PFSK-1 (cell line): ENCODE data around the gene RNASE8.

ENCODE experiments used
- FOXP2 ChIP-seq: optimal IDR thresholded peaks from 2 replicates; pipeline ENCODE3; 2011; ENCODE audit warnings: borderline replicate concordance, control low read depth, inconsistent platforms; ENCODE audit not compliant: insufficient read depth; ENCODE audit errors: extremely low read length, extremely low read depth
- POLR2AphosphoS5 ChIP-seq: IDR thresholded peaks from 2 replicates; pipeline ENCODE4 v1.6.1; 2012; ENCODE audit warnings: low read depth, mild to moderate bottlenecking, control low read depth, low read length, moderate library complexity
- SIN3A ChIP-seq: IDR thresholded peaks from 2 replicates; pipeline ENCODE4 v1.6.1; 2012; ENCODE audit warnings: mild to moderate bottlenecking, low read length, moderate library complexity, borderline replicate concordance; ENCODE audit not compliant: insufficient read depth
- TAF1 ChIP-seq: IDR thresholded peaks from 2 replicates; pipeline ENCODE4 v1.6.1; 2012; ENCODE audit warnings: low read length, control low read depth, borderline replicate concordance; ENCODE audit not compliant: insufficient read depth
- TF ChIP-seq, protein P1 (sequence below), 2 experiments: IDR thresholded peaks; 2 replicates each; pipeline versions ENCODE4 v1.6.1 to v1.8.0; 2011 to 2012; ENCODE audit warnings: low read depth in 2 of 2, low read length in 2 of 2, control low read depth in 1 of 2, inconsistent platforms in 1 of 2, mild to moderate bottlenecking in 1 of 2, moderate library complexity in 1 of 2; ENCODE audit not compliant: insufficient read depth in 1 of 2

The RNASE8 gene

DNA sequence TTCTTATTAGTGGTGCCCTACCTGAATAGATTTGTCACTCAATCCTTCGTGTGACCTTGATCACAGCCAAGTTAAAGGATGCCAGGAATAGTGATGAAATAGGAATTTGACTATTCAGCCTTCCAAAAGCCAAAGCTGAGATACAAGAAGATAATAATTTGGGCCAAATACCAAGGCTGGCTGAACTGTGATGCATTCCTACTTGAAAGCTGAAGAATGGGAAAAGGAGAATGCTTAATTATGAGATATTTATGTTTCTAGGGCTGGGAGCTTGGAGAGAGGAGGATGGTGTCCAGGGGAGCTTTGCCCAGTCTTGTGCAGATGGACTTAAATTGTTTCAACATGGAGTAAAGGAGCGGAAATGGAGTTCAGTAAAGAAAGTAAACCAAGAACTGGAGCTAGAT is 10.2 kb upstream of the RNASE8 start:
- TF ChIP-seq POLR2AphosphoS5 (no peak), FOXP2 (no peak), TAF1 (no peak), SIN3A (no peak)
- TF ChIP-seq, protein P1, sequence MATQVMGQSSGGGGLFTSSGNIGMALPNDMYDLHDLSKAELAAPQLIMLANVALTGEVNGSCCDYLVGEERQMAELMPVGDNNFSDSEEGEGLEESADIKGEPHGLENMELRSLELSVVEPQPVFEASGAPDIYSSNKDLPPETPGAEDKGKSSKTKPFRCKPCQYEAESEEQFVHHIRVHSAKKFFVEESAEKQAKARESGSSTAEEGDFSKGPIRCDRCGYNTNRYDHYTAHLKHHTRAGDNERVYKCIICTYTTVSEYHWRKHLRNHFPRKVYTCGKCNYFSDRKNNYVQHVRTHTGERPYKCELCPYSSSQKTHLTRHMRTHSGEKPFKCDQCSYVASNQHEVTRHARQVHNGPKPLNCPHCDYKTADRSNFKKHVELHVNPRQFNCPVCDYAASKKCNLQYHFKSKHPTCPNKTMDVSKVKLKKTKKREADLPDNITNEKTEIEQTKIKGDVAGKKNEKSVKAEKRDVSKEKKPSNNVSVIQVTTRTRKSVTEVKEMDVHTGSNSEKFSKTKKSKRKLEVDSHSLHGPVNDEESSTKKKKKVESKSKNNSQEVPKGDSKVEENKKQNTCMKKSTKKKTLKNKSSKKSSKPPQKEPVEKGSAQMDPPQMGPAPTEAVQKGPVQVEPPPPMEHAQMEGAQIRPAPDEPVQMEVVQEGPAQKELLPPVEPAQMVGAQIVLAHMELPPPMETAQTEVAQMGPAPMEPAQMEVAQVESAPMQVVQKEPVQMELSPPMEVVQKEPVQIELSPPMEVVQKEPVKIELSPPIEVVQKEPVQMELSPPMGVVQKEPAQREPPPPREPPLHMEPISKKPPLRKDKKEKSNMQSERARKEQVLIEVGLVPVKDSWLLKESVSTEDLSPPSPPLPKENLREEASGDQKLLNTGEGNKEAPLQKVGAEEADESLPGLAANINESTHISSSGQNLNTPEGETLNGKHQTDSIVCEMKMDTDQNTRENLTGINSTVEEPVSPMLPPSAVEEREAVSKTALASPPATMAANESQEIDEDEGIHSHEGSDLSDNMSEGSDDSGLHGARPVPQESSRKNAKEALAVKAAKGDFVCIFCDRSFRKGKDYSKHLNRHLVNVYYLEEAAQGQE (IDR thresholded peaks at IDR 0.05; ENCODE audit: insufficient read depth in 1 of 2, low read depth in 2 of 2, low read length in 2 of 2) = no peak

DNA sequence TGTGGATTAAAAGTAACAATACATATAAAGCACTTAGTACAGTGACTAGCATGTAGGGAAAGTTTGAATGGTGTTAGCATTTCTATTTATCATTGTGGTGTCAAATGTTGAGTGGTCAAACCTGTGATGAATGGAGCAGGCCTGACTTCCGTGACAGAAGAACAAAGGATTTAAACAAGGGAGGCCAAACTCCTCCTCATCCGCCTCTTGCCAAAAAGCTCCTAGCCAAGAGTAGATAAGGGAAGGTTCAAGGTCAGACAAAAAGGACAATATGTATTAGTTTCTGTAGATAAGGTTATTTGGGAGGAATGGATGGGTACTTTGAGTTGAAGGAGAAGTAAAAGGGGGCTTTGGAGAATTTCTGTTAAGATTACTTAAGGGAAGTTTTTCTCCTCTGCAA is 9.0 kb upstream of the RNASE8 start:
- no peak for TF ChIP-seq FOXP2
- no peak for TF ChIP-seq TAF1
- no peak for TF ChIP-seq POLR2AphosphoS5
- TF ChIP-seq SIN3A = no peak
- TF ChIP-seq, protein P1 (IDR thresholded peaks at IDR 0.05; ENCODE audit: insufficient read depth in 1 of 2, low read depth in 2 of 2, low read length in 2 of 2) = no peak

DNA sequence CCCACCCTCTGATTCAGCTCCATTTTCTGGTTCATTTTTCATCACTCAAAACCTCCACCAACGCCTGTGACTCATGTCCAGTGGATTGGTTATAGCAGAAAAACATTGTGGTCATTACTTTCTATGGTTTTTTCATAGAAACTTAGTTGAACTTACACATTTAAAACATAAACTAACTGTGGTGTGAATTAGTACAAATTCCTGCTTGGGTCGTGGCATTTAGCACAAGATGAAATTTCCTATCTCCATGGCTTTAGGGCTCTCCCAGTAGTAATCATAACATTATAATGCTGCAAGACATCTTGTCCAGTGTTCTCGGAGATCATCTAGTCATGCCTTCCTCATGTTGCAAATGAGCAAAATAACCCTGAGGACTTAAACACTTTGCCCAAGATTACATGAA is 8.3 kb upstream of the RNASE8 start:
- TF ChIP-seq FOXP2 (no peak), POLR2AphosphoS5 (no peak), SIN3A (no peak)
- TF ChIP-seq, protein P1 (IDR thresholded peaks at IDR 0.05; ENCODE audit: insufficient read depth in 1 of 2, low read depth in 2 of 2, low read length in 2 of 2) = no peak

DNA sequence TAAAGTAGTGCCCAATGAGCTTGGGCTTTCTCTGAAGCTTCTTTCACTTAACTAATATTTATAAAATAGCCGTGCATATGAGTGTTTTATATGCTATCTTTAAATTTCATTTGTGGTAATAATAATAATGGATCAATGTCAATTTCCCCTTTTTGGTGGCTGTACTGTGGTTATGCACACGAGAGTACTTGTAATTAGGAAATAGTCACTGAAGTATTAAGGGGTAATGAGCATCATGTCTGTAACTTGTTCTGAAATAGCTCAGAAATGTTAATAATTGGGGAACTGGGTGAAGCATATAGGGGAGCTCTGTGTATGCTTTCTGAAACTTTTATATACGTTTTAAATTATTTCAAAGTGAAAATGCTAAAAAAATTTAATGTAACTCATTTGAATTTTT is 7.0 kb upstream of the RNASE8 start:
- TF ChIP-seq TAF1 = no peak
- TF ChIP-seq, protein P1 (IDR thresholded peaks at IDR 0.05; ENCODE audit: insufficient read depth in 1 of 2, low read depth in 2 of 2, low read length in 2 of 2) = no peak
- TF ChIP-seq FOXP2 = no peak
- TF ChIP-seq SIN3A = no peak
- TF ChIP-seq POLR2AphosphoS5 = no peak
